Neural progenitor cell (in vitro differentiated cells): ENCODE data around the gene SPOCK3. TPM values are rescaled to one million over a fixed set of nuclear protein-coding genes. Genes with fewer than 3 reads are reported as not detected.

Experiments used
- DNase-seq: peaks from one replicate; pipeline ENCODE4 v3.0.0-alpha.2; 2016; ENCODE audit warnings: low spot score
- H2AFZ ChIP-seq: fragments of 200-600 bp; sonication (generic); replicated peaks from 2 replicates; pipeline ENCODE4 v1.6.1; 2016; ENCODE audit warnings: antibody characterized with exemption
- H3F3A ChIP-seq: fragments of 200-600 bp; sonication (generic); 2 replicates; pipeline ENCODE4 v1.6.1; 2016; ENCODE audit warnings: antibody characterized with exemption, low read depth
- H3K27ac ChIP-seq: fragments of 200-600 bp; sonication (generic); 2 replicates; pipeline ENCODE4 v1.5.1; 2016; ENCODE audit warnings: mild to moderate bottlenecking
- H3K27me3 ChIP-seq: fragments of 200-600 bp; sonication (generic); 2 replicates; pipeline ENCODE4 v1.6.1; 2016; ENCODE audit warnings: mild to moderate bottlenecking, moderate library complexity
- H3K36me3 ChIP-seq: fragments of 200-600 bp; sonication (generic); 2 replicates; pipeline ENCODE4 v1.5.1; 2016
- H3K4me1 ChIP-seq: fragments of 200-600 bp; sonication (generic); 2 replicates; pipeline ENCODE4 v1.6.1; 2016; ENCODE audit warnings: mixed run types
- H3K4me2 ChIP-seq: fragments of 200-600 bp; sonication (generic); 2 replicates; pipeline ENCODE4 v1.6.1; 2016
- H3K4me3 ChIP-seq: fragments of 200-600 bp; sonication (generic); 2 replicates; pipeline ENCODE4 v1.5.1; 2016
- H3K79me2 ChIP-seq: fragments of 200-600 bp; sonication (generic); 2 replicates; pipeline ENCODE4 v1.6.1; 2016; ENCODE audit warnings: low read depth
- H3K9ac ChIP-seq: fragments of 200-600 bp; sonication (generic); 2 replicates; pipeline ENCODE4 v1.6.1; 2016
- H3K9me3 ChIP-seq: fragments of 200-600 bp; sonication (generic); 2 replicates; pipeline ENCODE4 v1.5.1; 2016; ENCODE audit warnings: low read depth
- H4K20me1 ChIP-seq: fragments of 200-600 bp; sonication (generic); 2 replicates; pipeline ENCODE4 v1.6.1; 2016; ENCODE audit warnings: low read depth
- H3K27ac Mint-ChIP-seq: 3 replicates; pipeline ENCODE4 v1.8.0; 2021; ENCODE audit warnings: mixed read lengths
- H3K27me3 Mint-ChIP-seq: 2 replicates; pipeline ENCODE4 v1.8.0; 2022; ENCODE audit warnings: low read depth, mild to moderate bottlenecking, inconsistent platforms, moderate library complexity, mixed read lengths; ENCODE audit not compliant: insufficient read depth
- H3K36me3 Mint-ChIP-seq: 3 replicates; pipeline ENCODE4 v1.8.0; 2021; ENCODE audit warnings: mixed read lengths
- H3K4me1 Mint-ChIP-seq: 3 replicates; pipeline ENCODE4 v1.8.0; 2021; ENCODE audit warnings: mixed read lengths
- H3K4me3 Mint-ChIP-seq: 3 replicates; pipeline ENCODE4 v1.8.0; 2021; ENCODE audit warnings: mild to moderate bottlenecking, moderate library complexity, mixed read lengths
- H3K9me3 Mint-ChIP-seq: 3 replicates; pipeline ENCODE4 v1.8.0; 2020; ENCODE audit warnings: mixed read lengths
- EZH2 ChIP-seq: fragments of 200-600 bp; sonication (generic); IDR thresholded peaks from 2 replicates; pipeline ENCODE4 v1.6.1; 2017; ENCODE audit warnings: antibody characterized with exemption, mild to moderate bottlenecking, moderate library complexity
- EZH2phosphoT487 ChIP-seq: fragments of 200-600 bp; sonication (generic); IDR thresholded peaks from 2 replicates; pipeline ENCODE4 v1.6.1; 2017; ENCODE audit warnings: antibody characterized with exemption
- total RNA-seq: library from RNA; depleted of rRNA; stranded (reverse); fragments of >200 nt; gene quantifications from 2 replicates; pipeline ENCODE4 v1.2.3, GENCODE V29; 2015; ENCODE audit warnings: low replicate concordance
- TF ChIP-seq, protein P1 (sequence below): fragments of 200-600 bp; sonication (generic); IDR thresholded peaks from 2 replicates; pipeline ENCODE4 v1.5.1; 2017; ENCODE audit warnings: antibody characterized with exemption, mild to moderate bottlenecking

SPOCK3 gene
- total RNA-seq, 1 donor from 2014 or later, result 0.21 TPM

DNA sequence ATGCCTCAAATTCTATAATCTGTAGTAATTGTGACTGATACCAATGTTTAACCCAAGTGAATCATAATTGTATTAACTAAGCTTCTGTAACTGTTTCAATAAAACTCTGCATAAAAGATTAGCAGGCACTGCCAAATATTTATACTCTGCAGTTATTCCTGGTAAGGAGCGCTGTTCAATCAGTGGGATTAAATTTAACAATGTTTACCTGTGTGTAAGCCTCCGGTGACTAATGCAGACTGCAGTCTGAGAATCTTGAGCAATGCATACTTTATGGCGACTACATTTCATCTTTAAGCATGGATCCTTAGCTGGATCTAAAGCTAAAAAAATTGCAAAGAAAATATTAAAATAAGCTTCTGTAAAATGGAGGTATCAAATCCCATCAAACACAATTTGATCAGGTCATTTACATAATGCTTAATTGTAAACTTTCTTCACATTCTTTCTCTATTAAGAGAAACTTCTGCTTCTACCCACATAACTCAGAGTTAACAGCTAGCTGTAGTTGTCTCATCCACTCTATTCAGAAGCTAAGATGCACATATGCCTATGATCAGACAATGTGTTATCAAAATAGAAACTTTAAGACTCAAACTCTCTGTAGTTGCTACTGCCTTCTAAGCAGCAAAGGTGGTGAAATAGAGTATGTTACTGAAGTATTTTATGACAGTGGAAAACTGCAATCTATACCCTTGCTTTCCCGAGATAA lies 234.0 kb downstream of the SPOCK3 start:
- no peaks in the 10 kb centered on the region for H3K27me3 Mint-ChIP-seq
- no peak overlapping the region for H3K9ac ChIP-seq
- no peaks in the 10 kb centered on the region for H3K4me1 ChIP-seq
- H3K27ac ChIP-seq, result no peak overlapping the region
- no peaks in the 10 kb centered on the region for H3K36me3 ChIP-seq
- no peak overlapping the region for H3K4me3 Mint-ChIP-seq
- H3K4me2 ChIP-seq, result no peak overlapping the region
- H3K27ac Mint-ChIP-seq, result no peak overlapping the region
- no peaks in the 10 kb centered on the region for H3K79me2 ChIP-seq
- no peak overlapping the region for H2AFZ ChIP-seq
- H3K9me3 ChIP-seq, result no peaks in the 10 kb centered on the region
- no peaks in the 10 kb centered on the region for H3K9me3 Mint-ChIP-seq
- DNase-seq, result no peak
- TF ChIP-seq EZH2, result no peak
- no peak for TF ChIP-seq EZH2phosphoT487
- TF ChIP-seq, protein P1, sequence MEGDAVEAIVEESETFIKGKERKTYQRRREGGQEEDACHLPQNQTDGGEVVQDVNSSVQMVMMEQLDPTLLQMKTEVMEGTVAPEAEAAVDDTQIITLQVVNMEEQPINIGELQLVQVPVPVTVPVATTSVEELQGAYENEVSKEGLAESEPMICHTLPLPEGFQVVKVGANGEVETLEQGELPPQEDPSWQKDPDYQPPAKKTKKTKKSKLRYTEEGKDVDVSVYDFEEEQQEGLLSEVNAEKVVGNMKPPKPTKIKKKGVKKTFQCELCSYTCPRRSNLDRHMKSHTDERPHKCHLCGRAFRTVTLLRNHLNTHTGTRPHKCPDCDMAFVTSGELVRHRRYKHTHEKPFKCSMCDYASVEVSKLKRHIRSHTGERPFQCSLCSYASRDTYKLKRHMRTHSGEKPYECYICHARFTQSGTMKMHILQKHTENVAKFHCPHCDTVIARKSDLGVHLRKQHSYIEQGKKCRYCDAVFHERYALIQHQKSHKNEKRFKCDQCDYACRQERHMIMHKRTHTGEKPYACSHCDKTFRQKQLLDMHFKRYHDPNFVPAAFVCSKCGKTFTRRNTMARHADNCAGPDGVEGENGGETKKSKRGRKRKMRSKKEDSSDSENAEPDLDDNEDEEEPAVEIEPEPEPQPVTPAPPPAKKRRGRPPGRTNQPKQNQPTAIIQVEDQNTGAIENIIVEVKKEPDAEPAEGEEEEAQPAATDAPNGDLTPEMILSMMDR, result no peak
- no peaks in the 10 kb centered on the region for H3K27me3 ChIP-seq
- H3K36me3 Mint-ChIP-seq, result no peaks in the 10 kb centered on the region
- no peaks in the 10 kb centered on the region for H3F3A ChIP-seq
- no peak overlapping the region for H3K4me3 ChIP-seq
- H4K20me1 ChIP-seq, result no peaks in the 10 kb centered on the region
- no peaks in the 10 kb centered on the region for H3K4me1 Mint-ChIP-seq

DNA sequence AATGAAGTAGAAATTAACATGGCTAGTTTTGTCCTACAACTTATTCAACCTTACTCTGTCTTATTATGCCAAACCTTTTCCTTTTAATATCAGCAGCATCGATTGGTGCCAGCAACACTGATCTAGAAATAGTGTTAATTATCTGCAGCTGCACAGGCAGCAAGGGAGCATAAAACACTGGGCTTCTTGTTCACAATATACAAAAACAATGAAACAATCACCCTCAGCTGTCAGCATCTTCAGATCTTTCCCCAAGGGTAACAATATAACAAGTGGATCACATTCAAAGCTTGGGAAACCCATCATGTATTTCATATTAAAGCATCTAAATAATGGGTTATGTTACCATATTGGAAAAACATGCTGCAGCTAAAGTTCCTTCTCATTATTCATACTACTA lies 238.1 kb downstream of the SPOCK3 start:
- Histone ChIP-seq H2AFZ (no peak overlapping the region), H3K9me3 (no peaks in the 10 kb centered on the region), H4K20me1 (no peaks in the 10 kb centered on the region), H3K9ac (no peak overlapping the region), H3K27ac (no peak overlapping the region), H3K4me1 (no peaks in the 10 kb centered on the region), H3F3A (no peaks in the 10 kb centered on the region), H3K36me3 (no peaks in the 10 kb centered on the region), H3K4me2 (no peak overlapping the region), H3K79me2 (no peaks in the 10 kb centered on the region), H3K27me3 (no peaks in the 10 kb centered on the region), H3K4me3 (no peak overlapping the region)
- Mint-ChIP-seq H3K4me3 (no peak overlapping the region), H3K27me3 (no peaks in the 10 kb centered on the region), H3K27ac (no peak overlapping the region), H3K36me3 (no peaks in the 10 kb centered on the region), H3K9me3 (no peaks in the 10 kb centered on the region), H3K4me1 (no peaks in the 10 kb centered on the region)
- TF ChIP-seq, protein P1, result no peak
- TF ChIP-seq EZH2 (no peak), EZH2phosphoT487 (no peak)
- no peak for DNase-seq

DNA sequence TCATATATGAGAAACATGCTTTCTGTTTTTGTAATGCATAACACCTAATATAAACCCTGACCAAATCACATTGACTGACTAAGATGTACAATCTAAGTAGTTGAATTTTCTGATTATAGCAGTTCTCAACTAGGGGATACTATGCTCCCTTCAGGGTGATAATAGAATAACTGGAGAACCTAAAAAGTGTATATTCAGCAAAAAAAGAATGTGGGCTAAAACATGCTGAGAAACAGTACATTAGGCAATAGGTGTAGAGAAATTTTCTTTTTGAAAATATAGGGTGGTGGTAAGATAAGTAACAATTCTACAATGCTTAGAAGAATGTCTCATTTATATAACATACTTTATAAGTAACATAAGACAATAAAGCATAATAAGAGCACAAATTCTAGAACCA lies 239.6 kb downstream of the SPOCK3 start:
- Histone ChIP-seq H3K9ac (no peak overlapping the region), H3K9me3 (no peaks in the 10 kb centered on the region), H2AFZ (no peak overlapping the region), H3K4me2 (no peak overlapping the region), H3K4me3 (no peak overlapping the region), H4K20me1 (no peaks in the 10 kb centered on the region), H3K27ac (no peak overlapping the region), H3K79me2 (no peaks in the 10 kb centered on the region), H3K4me1 (no peaks in the 10 kb centered on the region), H3K27me3 (no peaks in the 10 kb centered on the region), H3K36me3 (no peaks in the 10 kb centered on the region), H3F3A (no peaks in the 10 kb centered on the region)
- TF ChIP-seq, protein P1, result no peak
- TF ChIP-seq EZH2 (no peak), EZH2phosphoT487 (no peak)
- Mint-ChIP-seq H3K36me3 (no peaks in the 10 kb centered on the region), H3K9me3 (no peaks in the 10 kb centered on the region), H3K27me3 (no peaks in the 10 kb centered on the region), H3K4me1 (no peaks in the 10 kb centered on the region), H3K4me3 (no peak overlapping the region), H3K27ac (no peak overlapping the region)
- DNase-seq, result no peak
